ENCODE results near the gene CFAP221. TPM values are rescaled to one million over a fixed set of nuclear protein-coding genes. Genes with fewer than 3 reads are reported as not detected.

The CFAP221 gene
- total RNA-seq, 1 donor from 2014 or later: 26.3 TPM

DNA sequence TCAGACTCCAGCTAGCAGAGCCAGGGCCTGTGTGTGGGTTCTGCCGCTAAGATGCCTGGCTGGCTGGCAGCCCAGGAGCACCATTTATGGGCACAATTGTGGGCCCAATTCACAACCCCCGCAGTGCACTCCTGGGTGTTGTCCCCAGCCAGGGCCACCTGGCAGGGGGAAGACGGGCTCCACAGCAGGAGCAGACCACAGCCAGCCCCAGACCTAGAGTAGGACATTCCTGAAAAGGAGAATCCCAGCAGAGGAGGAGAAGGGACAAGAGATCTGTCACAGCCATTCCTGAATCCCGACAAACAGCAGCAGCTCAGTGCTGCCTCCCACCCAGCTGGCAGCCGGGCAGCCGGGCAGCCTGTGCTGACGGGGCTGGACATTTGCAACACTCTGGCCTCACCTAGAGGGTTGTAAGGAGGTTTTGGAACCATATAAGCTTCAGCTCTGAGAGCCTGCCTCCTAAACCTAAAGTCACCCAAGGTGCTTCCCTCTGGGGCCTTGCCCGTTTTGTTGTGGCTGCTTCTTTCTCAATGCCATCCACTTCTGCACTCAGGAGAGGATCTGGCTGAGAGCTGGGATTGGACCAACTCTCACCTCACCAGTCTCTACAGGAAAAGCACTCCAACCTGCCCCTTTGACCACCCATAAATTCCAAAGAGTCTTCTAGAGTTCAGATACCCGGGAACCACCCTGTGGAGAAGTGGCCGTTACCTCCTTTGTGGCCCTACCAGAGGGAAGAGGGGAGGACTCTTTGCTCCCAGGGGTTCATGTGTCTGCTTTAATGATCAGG is 130.7 kb downstream of the CFAP221 start:
- Histone ChIP-seq H3K27ac (no peak overlapping the region), H3K4me3 (no peak overlapping the region), H3K27me3 (no peaks in the 10 kb centered on the region), H3K36me3 (no peaks in the 10 kb centered on the region), H3K9me3 (no peaks in the 10 kb centered on the region), H3K4me1 (peaks cover 6% of the 10 kb centered on the region)
- no peak for DNase-seq
- ATAC-seq: peak; percentile 4
- TF ChIP-seq, protein P1, sequence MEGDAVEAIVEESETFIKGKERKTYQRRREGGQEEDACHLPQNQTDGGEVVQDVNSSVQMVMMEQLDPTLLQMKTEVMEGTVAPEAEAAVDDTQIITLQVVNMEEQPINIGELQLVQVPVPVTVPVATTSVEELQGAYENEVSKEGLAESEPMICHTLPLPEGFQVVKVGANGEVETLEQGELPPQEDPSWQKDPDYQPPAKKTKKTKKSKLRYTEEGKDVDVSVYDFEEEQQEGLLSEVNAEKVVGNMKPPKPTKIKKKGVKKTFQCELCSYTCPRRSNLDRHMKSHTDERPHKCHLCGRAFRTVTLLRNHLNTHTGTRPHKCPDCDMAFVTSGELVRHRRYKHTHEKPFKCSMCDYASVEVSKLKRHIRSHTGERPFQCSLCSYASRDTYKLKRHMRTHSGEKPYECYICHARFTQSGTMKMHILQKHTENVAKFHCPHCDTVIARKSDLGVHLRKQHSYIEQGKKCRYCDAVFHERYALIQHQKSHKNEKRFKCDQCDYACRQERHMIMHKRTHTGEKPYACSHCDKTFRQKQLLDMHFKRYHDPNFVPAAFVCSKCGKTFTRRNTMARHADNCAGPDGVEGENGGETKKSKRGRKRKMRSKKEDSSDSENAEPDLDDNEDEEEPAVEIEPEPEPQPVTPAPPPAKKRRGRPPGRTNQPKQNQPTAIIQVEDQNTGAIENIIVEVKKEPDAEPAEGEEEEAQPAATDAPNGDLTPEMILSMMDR (IDR thresholded peaks at IDR 0.05): no peak
- intact Hi-C loops (cut with DNase I): no loop called here

DNA sequence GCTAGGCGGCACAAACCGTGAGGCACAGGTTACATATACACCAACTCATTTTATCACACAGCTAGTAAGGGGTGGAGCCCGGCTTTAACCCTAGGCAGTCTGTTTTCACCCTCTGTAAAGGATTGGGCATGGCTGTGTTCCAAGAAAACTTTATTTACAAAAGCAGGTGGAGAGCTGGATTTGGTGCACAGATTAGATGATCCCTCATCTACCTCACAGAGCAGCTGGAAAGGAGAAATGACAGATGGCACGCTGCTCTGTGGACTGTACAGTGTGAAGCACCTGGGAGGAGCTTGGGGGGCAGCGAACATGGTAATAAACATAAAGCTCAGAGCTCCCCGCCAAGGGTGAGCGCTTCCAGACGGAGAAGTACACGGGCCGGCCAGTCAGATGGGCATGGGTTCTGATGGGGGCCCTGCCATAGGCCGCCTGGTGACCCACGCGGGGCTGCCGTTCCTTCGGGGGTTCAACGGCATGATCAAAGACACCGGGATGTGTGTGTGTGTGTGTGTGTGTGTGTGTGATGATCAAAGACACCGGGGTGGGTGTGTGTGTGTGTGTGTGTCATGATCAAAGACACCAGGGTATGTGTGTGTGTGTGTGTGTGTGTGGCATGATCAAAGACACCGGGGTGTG is 133.9 kb downstream of the CFAP221 start:
- Histone ChIP-seq H3K4me1 (peaks cover 9% of the 10 kb centered on the region), H3K36me3 (no peaks in the 10 kb centered on the region), H3K27ac (no peak overlapping the region), H3K4me3 (peak overlapping the region; percentile 96), H3K27me3 (no peaks in the 10 kb centered on the region), H3K9me3 (no peaks in the 10 kb centered on the region)
- no peak for DNase-seq
- no peak for ATAC-seq
- intact Hi-C loops (cut with DNase I): no loop called here
- TF ChIP-seq, protein P1 (IDR thresholded peaks at IDR 0.05): no peak

DNA sequence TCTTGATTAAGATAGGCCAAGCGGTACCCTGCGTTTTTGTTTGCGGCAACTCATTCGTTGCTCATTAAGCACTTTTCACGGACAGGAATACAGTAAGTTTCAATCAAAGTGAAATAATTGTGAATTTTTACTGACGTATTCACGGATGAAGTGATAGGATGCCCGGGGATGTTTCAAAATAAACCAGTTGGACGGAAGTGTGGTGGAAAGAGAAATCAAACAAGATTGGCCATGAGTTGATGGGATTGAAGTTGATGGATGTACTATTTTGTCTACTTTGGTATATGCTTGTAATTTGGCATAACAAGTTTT is 135.2 kb downstream of the CFAP221 start:
- TF ChIP-seq, protein P1 (IDR thresholded peaks at IDR 0.05): no peak
- Histone ChIP-seq H3K4me3 (peak overlapping the region; percentile 96), H3K27me3 (no peaks in the 10 kb centered on the region), H3K27ac (peak overlapping the region; percentile 51), H3K4me1 (peaks cover 9% of the 10 kb centered on the region), H3K36me3 (no peaks in the 10 kb centered on the region), H3K9me3 (no peaks in the 10 kb centered on the region)
- DNase-seq (no peak), ATAC-seq (no peak)
- intact Hi-C loops (cut with DNase I): no loop called here

DNA sequence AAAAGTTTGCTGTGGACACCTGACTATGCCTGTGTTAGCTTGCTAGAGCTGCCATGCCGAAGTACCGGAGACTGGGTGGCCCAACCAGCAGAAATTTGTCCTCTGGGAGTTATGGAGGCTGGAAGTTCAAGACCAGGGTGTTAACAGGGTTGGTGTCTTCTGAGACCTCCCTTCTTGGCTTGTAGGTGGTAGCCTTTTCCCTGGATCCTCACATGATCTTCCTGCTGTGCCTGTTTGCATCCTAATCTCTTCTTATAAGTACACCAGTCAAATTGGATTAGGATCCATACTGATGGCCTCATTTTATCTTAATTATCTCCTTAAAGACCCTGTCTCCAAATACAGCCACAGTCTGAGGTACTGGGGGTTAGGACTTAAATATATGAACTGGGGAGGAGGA is 135.6 kb downstream of the CFAP221 start:
- no peaks in the 10 kb centered on the region for H3K36me3 ChIP-seq
- no peaks in the 10 kb centered on the region for H3K27me3 ChIP-seq
- H3K9me3 ChIP-seq: no peaks in the 10 kb centered on the region
- ATAC-seq (no peak), DNase-seq (no peak)
- peaks cover 9% of the 10 kb centered on the region for H3K4me1 ChIP-seq
- no peak overlapping the region for H3K27ac ChIP-seq
- H3K4me3 ChIP-seq: peak overlapping the region; percentile 96
- intact Hi-C loops (cut with DNase I): no loop called here
- TF ChIP-seq, protein P1 (IDR thresholded peaks at IDR 0.05): no peak

DNA sequence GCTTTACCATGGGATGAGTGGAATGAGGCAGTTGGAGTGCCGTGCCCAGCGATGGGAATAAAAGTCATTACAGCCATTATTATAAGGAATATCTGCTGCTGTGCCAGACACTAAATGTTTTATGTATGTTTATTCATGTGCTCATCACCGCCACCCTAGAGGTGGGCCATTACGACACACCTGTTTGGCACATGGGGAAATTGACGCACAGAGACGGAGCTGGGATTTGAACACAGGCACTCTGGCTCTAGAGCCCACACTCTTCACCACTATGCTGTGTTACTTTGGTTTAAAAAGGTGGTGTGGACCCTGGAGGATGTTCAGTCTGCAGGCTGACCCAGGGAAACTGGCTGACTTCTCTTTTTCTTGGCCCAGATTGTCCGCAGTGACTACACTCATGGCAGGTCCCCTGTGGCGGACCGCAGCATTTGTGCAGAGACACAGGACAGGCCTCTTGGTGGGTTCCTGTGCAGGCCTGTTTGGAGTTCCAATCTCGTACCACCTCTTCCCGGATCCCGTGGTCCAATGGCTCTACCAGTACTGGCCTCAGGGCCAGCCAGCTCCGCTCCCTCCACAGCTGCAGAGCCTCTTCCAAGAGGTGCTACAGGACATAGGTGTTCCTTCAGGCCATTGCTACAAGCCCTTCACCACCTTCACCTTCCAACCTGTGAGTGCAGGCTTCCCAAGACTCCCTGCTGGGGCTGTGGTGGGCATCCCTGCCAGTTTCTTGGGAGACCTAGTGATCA is 136.4 kb downstream of the CFAP221 start:
- DNase-seq: no peak

More for the DNA sequence above, 136.4 kb downstream of the CFAP221 start:
- intact Hi-C loops (cut with DNase I): no loop called here
- Histone ChIP-seq H3K27me3 (no peaks in the 10 kb centered on the region), H3K36me3 (no peaks in the 10 kb centered on the region), H3K4me1 (peaks cover 9% of the 10 kb centered on the region), H3K4me3 (no peak overlapping the region), H3K9me3 (no peaks in the 10 kb centered on the region), H3K27ac (no peak overlapping the region)
- ATAC-seq: no peak
- TF ChIP-seq, protein P1 (IDR thresholded peaks at IDR 0.05): no peak

Measured in upper lobe of right lung (tissue), 1 donor.